HG03159 (cell line): ENCODE measurements around the gene CLIP2.
"Not testable (repeated sequence)": the region's sequence is repeated elsewhere in the genome, so short reads cannot be mapped to it uniquely, and the experiment has no call there.

Experiments
- ATAC-seq: cut with Tn5 transposase; IDR thresholded peaks from one replicate; pipeline ENCODE4 v1.9.1; 2021; ENCODE audit warnings: mild to moderate bottlenecking, moderate library complexity; ENCODE audit not compliant: unreplicated experiment

The CLIP2 gene

GRCh38 chr7:74325210-74325565 lies 36.0 kb downstream of the CLIP2 start:
- ATAC-seq: no peak

GRCh38 chr7:74329225-74329624 lies 40.0 kb downstream of the CLIP2 start:
- ATAC-seq: no peak

GRCh38 chr7:74332373-74333176 lies 43.4 kb downstream of the CLIP2 start:
- no peak for ATAC-seq

DNA sequence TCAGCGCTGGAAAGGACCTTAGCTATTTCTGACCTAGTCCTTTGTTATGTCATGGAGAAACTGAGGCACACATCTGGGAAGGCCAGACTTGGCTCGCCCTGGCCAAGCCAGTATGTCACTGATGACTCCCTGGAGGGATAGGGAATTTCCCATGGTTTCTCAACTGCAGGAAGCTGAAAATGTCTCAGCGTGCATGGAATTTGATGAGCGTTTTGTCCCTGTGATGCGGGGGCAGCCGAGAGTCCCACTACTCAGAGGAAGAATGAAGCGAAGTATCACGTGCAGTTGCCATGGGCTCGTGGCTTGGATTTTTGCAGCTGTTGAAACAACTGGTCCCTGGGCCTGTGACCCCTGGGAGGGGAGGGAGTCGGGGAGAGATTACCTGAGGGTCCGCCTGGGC lies 44.8 kb downstream of the CLIP2 start:
- no peak for ATAC-seq

DNA sequence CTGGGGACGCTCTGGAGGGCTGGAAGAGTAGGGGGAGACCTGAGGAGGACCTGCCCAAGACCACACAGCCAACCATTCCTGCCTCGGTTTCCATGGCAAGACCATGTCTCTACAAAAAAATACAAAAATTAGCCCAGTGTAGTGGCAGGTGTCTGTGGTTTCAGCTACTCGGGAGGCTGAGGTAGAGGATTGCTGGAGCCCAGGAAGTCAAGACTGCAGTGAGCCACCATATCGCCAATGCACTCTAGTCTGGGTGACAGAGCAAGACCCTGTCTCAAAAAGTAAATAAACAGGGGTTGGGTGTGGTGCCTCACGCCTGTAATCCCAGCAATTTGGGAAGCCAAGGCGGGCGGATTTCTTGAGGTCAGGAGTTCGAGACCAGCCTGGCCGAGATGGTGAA lies 48.7 kb downstream of the CLIP2 start:
- no peak for ATAC-seq

GRCh38 chr7:74338366-74339108 lies 49.3 kb downstream of the CLIP2 start:
- ATAC-seq: no peak

DNA sequence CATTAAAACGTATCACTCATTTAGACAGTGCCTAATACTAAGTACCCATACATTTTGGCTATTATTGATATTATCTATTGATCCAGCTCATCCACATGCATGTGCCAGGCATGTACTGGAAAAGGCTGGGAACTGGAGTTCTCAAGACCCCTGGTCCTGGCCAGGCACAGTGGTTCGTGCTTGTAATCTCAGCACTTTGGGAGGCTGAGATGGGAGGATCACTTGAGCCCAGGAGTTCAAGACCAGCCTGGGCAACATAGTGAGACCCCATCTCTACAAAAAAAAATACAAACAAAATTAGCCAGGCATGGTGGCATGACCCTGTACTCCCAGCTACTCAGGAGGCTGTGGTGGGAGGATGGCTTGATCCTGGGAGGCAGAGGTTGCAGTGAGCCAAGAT lies 50.4 kb downstream of the CLIP2 start:
- not testable (repeated sequence) for ATAC-seq

DNA sequence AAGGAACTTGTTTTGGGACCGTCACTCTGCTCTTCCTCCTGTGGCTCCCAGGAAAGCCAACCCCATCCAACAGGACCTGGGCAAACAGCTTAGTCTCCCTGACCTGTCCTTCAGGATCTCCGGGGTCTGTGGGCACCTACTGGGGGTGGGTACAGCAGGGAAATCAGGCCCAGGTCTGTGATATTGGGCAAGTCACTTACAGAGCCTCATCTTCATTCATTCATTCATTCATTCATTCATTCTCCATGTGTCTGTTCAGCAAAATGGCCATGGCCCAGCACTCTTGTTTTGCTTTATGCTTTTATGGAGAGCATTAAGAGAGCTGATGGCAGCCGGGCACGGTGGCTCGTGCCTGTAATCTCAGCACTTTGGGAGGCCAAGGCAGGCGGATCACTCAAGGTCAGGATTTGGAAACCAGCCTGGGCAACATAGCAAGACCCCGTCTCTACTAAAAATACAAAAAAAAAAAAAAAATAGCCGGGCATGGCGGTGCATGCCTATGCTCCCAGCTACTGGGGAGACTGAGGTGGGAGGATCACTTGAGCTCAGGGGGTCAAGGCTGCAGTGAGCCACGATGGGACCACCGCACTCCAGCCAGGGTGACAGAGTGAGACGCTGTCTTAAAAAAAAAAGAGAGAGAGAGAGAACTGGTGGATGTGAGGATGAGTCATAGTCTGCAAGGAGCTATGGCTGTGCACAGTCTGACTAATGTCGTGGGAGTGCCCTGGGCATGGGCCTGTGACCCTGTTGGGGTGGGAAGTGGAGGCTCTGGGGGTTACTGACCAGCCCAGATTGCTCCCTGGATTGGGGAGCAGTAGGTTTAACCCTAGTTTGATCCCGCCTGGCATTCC lies 54.3 kb downstream of the CLIP2 start:
- ATAC-seq: no peak

- ATAC-seq: no peak
These were observed 54.9 kb downstream of the CLIP2 start for GRCh38 chr7:74344132-74344496.

DNA sequence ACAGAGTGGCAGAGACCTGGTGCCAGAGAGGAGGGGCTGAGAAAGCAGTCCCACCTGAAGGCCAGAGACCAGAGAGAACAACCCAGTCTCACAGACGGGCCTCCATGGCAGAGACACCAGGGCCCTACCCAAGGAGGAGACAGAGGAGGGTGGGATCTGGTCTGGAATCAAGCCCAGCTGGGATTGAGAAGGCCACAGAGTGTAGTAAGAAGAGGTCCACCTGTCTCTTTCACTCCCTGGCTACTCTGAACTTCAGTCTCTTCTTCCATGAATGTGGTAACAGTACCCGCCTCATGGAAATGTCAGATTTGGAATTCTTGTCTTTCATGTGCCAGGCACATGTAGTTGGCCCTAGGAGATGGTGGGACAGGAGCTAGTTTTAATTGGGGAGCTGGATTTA lies 55.6 kb downstream of the CLIP2 start:
- no peak for ATAC-seq

DNA sequence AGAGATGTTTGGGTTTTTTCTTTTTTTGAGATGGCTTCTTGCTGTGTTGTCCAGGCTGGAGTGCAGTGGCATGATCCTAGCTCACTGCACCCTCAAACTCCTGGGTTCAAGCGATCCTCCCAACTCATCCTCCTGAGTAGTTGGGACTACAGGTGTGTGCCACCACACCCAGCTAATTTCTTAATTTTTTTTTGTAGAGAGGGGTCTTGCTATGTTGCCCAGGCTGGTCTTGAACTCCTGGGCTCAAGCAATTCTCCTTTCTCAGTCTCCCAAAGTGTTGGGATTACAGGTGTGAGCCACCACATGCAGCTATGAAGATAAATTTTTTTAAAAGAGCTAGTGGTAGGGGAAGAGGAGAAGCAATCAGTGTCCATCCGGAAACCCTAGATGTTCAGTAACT lies 56.8 kb downstream of the CLIP2 start:
- ATAC-seq: no peak

- ATAC-seq: no peak
These were observed 60.4 kb downstream of the CLIP2 start for GRCh38 chr7:74349621-74350020.

GRCh38 chr7:74350751-74351150 lies 61.5 kb downstream of the CLIP2 start:
- no peak for ATAC-seq

DNA sequence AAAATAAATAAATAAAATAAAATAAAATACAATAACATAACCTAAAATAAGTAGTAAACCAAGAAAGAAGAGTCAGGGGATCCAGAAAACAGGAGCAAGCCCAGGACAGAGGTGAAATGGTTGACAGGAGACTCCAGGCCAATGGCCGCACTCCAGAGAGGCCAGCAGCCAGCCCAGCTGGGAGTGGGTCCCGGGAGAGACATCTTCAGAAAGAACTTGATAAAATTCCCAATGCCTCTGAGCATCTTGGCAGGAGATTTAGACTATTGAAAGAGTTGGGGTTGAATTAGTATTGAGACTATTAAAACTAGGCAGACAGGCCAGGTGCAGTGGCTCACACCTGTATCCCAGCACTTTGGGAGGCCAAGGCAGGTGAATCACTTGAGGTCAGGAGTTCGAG lies 62.6 kb downstream of the CLIP2 start:
- no peak for ATAC-seq

- not testable (repeated sequence) for ATAC-seq
These were observed 63.4 kb downstream of the CLIP2 start for GRCh38 chr7:74352551-74353138.

DNA sequence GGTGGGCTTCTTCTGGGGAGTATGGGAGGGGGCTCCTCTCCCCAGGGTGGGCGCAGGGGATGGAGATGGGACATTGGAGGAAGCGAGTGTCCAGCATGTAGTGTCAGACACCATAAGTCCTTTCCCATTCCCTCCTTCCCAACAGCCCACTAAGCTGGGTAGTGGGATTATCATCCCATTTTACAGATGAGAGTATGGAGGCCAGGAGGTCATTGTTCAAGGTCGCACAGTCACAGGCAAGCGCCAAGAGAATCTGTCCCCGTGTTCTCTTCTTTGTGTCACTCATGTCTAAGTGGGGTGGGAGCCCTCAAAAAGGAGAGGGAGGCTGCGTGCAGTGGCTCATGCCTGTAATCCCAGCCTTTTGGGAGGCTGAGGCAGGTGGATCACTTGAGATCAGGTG lies 64.8 kb downstream of the CLIP2 start:
- no peak for ATAC-seq

GRCh38 chr7:74355091-74355490 lies 65.9 kb downstream of the CLIP2 start:
- no peak for ATAC-seq

- no peak for ATAC-seq
These were observed 67.5 kb downstream of the CLIP2 start for GRCh38 chr7:74356589-74357315.

DNA sequence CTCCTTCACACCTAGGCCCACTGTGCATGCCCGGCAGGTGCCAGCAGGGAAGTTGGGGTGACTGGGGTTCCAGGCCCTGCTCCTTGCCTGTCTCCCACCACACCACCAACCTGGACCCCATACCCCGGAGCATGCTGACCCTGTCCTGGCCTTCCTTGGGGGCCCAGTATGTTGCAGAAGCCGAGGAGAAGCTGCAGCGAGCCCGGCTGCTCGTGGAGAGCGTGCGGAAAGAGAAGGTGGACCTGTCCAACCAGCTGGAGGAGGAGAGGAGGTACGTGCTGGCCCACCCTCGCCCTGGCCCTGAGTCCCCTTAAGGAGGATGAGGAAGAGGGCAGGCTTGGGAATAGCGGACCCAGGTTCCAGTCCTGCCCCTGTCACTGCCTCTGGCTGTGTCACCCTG lies 70.8 kb downstream of the CLIP2 start:
- no peak for ATAC-seq

GRCh38 chr7:74362266-74362665 lies 73.1 kb downstream of the CLIP2 start:
- ATAC-seq: no peak

DNA sequence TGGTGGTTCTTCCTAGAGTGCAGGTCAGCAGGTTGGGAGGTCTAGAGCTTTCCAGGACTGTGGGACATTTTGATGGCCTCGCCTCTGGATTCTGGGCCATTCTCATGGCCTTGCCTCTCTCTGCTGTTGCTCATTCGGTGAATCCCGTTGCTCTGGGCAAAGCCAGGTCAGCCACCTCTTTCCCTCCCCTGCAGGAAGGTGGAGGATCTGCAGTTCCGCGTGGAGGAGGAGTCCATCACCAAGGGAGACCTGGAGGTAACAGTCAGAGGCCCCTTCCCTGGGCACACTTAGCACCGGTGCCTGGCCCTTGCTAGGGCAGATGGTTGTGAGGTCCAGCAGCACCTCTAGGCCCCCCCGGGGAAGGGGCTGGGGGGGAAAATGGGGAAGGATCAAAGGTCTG lies 74.9 kb downstream of the CLIP2 start:
- ATAC-seq: no peak
